Mucosa of stomach (tissue), 1 donor: ENCODE results near the gene SEBOX.

Experiments used
- H3K27me3 ChIP-seq: one replicate; pipeline ENCODE4 v1.7.0; 2013; ENCODE audit warnings: mild to moderate bottlenecking, low read length; ENCODE audit not compliant: control insufficient read depth, insufficient read depth
- H3K36me3 ChIP-seq: one replicate; pipeline ENCODE4 v1.7.0; 2013; ENCODE audit warnings: low read length; ENCODE audit not compliant: control insufficient read depth, insufficient read depth
- H3K4me1 ChIP-seq: one replicate; pipeline ENCODE4 v1.7.0; 2013; ENCODE audit warnings: mild to moderate bottlenecking, low read length; ENCODE audit not compliant: control insufficient read depth, insufficient read depth
- H3K4me3 ChIP-seq: one replicate; pipeline ENCODE4 v1.7.0; 2013; ENCODE audit warnings: low read length
- H3K9ac ChIP-seq: one replicate; pipeline ENCODE4 v1.7.0; 2013; ENCODE audit warnings: mild to moderate bottlenecking, low read length, moderate library complexity
- H3K9me3 ChIP-seq: one replicate; pipeline ENCODE4 v1.7.0; 2013; ENCODE audit warnings: mild to moderate bottlenecking, low read length, moderate library complexity; ENCODE audit not compliant: control insufficient read depth
- donor health status: Pancreatic carcinoma.

SEBOX gene

GRCh38 chr17:28363186-28363585, 1.8 kb downstream of the SEBOX start:
- Histone ChIP-seq H3K27me3 (no peaks in the 10 kb centered on the region), H3K4me3 (no peak overlapping the region), H3K9ac (no peak overlapping the region), H3K36me3 (peaks cover 6% of the 10 kb centered on the region), H3K9me3 (no peaks in the 10 kb centered on the region), H3K4me1 (peaks cover 4% of the 10 kb centered on the region)

DNA sequence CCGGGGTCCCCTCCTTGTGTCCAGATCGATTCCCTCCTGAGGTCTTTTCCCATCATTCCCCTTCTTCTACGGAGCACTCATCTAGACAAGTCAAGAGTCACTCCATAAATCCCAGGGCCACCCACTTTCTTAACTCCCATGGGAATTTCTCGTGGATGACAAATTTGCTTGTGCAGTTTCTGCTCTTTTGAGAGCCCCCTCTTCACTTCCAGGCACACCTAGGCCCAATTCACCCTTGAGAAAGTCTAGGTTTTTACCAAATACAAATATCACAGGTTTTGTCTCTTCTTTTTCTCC, 7.2 kb downstream of the SEBOX start:
- peaks cover 17% of the 10 kb centered on the region for H3K36me3 ChIP-seq
- no peaks in the 10 kb centered on the region for H3K27me3 ChIP-seq
- peak overlapping the region; percentile 80 for H3K4me3 ChIP-seq
- H3K9ac ChIP-seq, result peak overlapping the region; percentile 96
- H3K9me3 ChIP-seq, result no peaks in the 10 kb centered on the region
- H3K4me1 ChIP-seq, result peaks cover 13% of the 10 kb centered on the region

- Histone ChIP-seq H3K36me3 (peaks cover 19% of the 10 kb centered on the region), H3K9me3 (no peaks in the 10 kb centered on the region), H3K27me3 (no peaks in the 10 kb centered on the region), H3K9ac (peak within 1 kb of the TSS; percentile 96), H3K4me3 (peak within 1 kb of the TSS; percentile 80), H3K4me1 (peaks cover 13% of the 10 kb centered on the region)
Measured at GRCh38 chr17:28357061-28357900, 7.7 kb downstream of the SEBOX start, which contains the start of gene POLDIP2. Gene POLDIP2 (minus strand): TSS chr17:28357527. CDS start chr17:28357448, 79 bp downstream.

DNA sequence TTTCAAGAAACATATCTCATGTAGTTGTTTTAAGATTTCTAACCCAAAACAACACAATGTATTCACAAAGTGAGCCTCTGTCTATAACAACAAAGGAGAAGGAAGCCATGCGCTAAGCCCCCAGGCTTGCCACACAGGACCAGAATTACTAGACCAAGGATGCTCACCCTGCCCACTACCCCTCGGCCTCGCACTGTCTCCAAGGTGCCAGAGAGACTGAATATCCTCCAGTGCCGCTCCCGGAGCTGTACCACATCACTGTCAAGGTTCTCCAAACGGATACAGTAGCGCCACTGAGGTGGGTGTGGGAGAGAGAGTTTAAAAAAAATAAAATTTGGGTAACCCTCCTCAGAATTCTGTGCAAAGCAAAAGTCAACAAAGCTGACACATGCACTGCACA, 14.7 kb downstream of the SEBOX start:
- Histone ChIP-seq H3K36me3 (peaks cover 35% of the 10 kb centered on the region), H3K4me1 (no peaks in the 10 kb centered on the region), H3K27me3 (no peaks in the 10 kb centered on the region), H3K9ac (no peak overlapping the region), H3K9me3 (no peaks in the 10 kb centered on the region), H3K4me3 (no peak overlapping the region)

DNA sequence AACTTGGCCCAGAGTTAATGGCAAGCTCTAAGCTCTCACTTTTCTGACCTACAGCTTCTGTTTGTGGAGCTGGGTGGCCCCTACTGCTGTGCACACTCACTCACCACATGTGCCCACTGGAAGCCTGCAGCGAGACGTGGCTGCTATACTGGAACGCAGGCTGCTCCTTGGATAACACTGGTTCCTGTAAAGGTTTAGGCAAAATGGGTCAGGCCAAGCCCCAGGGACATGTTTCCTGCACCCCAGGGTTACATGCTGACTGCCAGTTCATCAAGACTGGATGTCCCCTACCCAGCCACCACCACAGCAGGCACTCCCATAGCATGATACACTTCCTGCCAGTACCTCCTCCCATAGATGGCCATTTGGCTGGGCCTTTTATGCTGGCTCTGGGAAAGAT, 16.0 kb downstream of the SEBOX start:
- peaks cover 33% of the 10 kb centered on the region for H3K36me3 ChIP-seq
- no peaks in the 10 kb centered on the region for H3K4me1 ChIP-seq

GRCh38 chr17:28347261-28347891, 17.6 kb downstream of the SEBOX start:
- Histone ChIP-seq H3K27me3 (no peaks in the 10 kb centered on the region), H3K4me1 (no peaks in the 10 kb centered on the region), H3K9me3 (no peaks in the 10 kb centered on the region), H3K9ac (no peak overlapping the region), H3K36me3 (peaks cover 24% of the 10 kb centered on the region), H3K4me3 (no peak overlapping the region)

More for the DNA sequence above, 16.0 kb downstream of the SEBOX start:
- Histone ChIP-seq H3K9ac (no peak overlapping the region), H3K4me3 (no peak overlapping the region), H3K9me3 (no peaks in the 10 kb centered on the region), H3K27me3 (no peaks in the 10 kb centered on the region)

GRCh38 chr17:28346746-28347246, 18.2 kb downstream of the SEBOX start:
- H3K27me3 ChIP-seq, result no peaks in the 10 kb centered on the region
- H3K9ac ChIP-seq, result no peak overlapping the region
- peaks cover 26% of the 10 kb centered on the region for H3K36me3 ChIP-seq
- no peaks in the 10 kb centered on the region for H3K4me1 ChIP-seq
- no peak overlapping the region for H3K4me3 ChIP-seq
- H3K9me3 ChIP-seq, result no peaks in the 10 kb centered on the region

- Histone ChIP-seq H3K27me3 (no peaks in the 10 kb centered on the region), H3K4me1 (no peaks in the 10 kb centered on the region), H3K9me3 (no peaks in the 10 kb centered on the region), H3K4me3 (no peak overlapping the region), H3K36me3 (peaks cover 28% of the 10 kb centered on the region), H3K9ac (no peak overlapping the region)
Measured at GRCh38 chr17:28346199-28346580, 18.8 kb downstream of the SEBOX start.

- Histone ChIP-seq H3K27me3 (no peaks in the 10 kb centered on the region), H3K4me1 (no peaks in the 10 kb centered on the region), H3K4me3 (no peak overlapping the region), H3K9me3 (no peaks in the 10 kb centered on the region), H3K9ac (no peak overlapping the region), H3K36me3 (peaks cover 26% of the 10 kb centered on the region)
Measured at GRCh38 chr17:28345419-28346198, 19.4 kb downstream of the SEBOX start.

- Histone ChIP-seq H3K4me1 (no peaks in the 10 kb centered on the region), H3K27me3 (no peaks in the 10 kb centered on the region), H3K9ac (no peak overlapping the region), H3K9me3 (no peaks in the 10 kb centered on the region), H3K36me3 (peaks cover 20% of the 10 kb centered on the region), H3K4me3 (no peak overlapping the region)
Measured at GRCh38 chr17:28344435-28344901, 20.5 kb downstream of the SEBOX start.

DNA sequence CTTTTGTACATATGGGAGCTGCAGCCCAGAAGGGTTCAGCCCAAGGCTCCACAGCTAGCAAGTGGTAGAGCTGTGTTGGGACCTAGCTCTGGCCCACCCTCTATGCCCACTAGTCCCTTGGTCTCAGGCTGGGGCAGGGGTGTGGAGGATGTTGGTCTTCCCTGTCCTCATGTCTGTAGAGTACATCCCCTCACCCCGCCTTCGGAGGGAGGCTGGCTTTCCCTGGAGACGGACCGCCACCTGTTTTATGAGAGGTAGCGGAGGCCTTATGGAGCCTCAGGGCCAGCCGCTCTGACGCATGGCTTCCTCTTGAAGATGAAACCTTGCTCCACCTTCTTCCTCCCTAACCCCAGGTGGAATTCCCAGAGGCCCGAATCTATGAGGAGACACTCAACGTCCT, 21.0 kb downstream of the SEBOX start:
- H3K27me3 ChIP-seq, result no peaks in the 10 kb centered on the region
- H3K9me3 ChIP-seq, result no peaks in the 10 kb centered on the region
- H3K4me3 ChIP-seq, result no peak overlapping the region
- H3K9ac ChIP-seq, result no peak overlapping the region
- H3K36me3 ChIP-seq, result peaks cover 20% of the 10 kb centered on the region
- no peaks in the 10 kb centered on the region for H3K4me1 ChIP-seq

GRCh38 chr17:28343491-28343932, 21.5 kb downstream of the SEBOX start:
- Histone ChIP-seq H3K4me1 (no peaks in the 10 kb centered on the region), H3K36me3 (peaks cover 20% of the 10 kb centered on the region), H3K27me3 (no peaks in the 10 kb centered on the region), H3K4me3 (no peak overlapping the region), H3K9ac (no peak overlapping the region), H3K9me3 (no peaks in the 10 kb centered on the region)
